Cortex of kidney (tissue), 1 donor: ENCODE results near the gene PACS2.

Experiments used
- DNase-seq: peaks from one replicate; lab custom pipeline; 2025; lab: John Stamatoyannopoulos, UW

PACS2 gene

DNA sequence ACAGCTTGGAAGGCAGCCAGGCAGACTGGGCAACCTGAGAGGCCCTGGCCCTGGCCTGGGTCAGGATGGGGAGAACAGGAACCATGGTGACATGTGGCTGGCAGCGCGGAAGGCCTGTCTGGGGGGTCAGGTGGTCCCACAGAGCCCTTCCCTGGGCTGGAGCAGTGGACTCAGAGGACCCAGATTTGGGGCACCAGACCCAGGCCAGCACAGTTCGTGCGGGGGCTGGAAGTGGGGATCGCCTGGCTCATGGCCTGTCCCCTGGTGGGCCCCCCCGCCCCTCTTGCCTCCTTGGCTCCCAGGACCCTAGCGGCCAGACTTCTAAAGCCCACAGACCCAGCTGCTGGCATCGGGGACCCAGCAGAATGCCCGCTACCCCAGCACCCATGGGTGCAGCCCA, 126.4 kb downstream of the PACS2 start:
- DNase-seq = no peak

- no peak for DNase-seq
Measured at GRCh38 chr14:105442125-105442524, 127.6 kb downstream of the PACS2 start.

DNA sequence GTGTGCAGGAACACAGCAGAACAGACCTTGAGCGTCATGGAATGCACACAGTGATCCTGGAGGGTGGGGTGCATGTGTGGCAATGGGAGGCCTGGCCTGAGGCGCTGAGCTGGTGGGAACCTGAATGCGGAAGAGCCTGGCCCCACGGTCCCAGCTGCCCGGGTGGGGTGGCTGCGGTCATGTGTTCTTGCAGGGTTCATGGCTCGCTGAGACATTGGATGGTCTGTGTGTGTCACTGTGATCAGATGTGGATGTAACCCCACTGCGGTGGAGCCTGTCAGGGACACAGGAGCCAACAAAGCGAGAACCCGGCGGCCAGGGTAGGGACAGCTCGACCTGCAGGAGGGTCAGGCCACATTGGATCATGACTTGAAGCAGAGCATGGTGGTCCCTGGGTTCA, 128.3 kb downstream of the PACS2 start:
- DNase-seq = no peak

- DNase-seq = no peak
Measured at GRCh38 chr14:105444859-105445258, 130.3 kb downstream of the PACS2 start.

- no peak for DNase-seq
Measured at GRCh38 chr14:105445290-105445689, 130.7 kb downstream of the PACS2 start.

GRCh38 chr14:105445901-105446845, 131.6 kb downstream of the PACS2 start:
- DNase-seq = no peak

DNA sequence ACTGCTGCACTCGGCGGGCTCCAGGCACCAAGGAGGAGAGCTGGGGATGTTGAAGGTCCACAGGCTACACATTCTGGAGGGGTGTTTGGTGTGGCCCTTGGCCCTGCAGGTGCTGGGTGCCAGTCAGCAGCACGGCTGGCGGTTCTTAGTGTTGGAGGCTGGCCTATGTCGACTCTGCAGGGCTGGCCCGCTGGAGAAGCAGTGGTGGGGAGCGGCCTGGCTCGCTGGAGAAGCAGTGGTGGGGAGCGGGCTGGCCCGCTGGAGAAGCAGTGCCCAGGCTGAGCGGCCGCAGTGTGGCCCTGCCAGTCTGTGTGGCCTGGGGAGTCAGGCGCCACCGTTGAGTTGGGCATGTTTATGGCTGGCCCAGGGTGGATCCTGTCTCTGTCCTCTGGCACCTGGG, 132.4 kb downstream of the PACS2 start:
- DNase-seq = no peak
